RWPE2 (cell line): Measurements from ENCODE around the gene MRPL21.

Source experiments
- ATAC-seq: fragments of 200-7000 bp; cut with Tn5 transposase; 3 replicates; pipeline ENCODE4 v1.9.1; 2021; ENCODE audit warnings: low read depth
- DNase-seq: peaks from one replicate; pipeline ENCODE4 v3.0.0-alpha.2; 2020; ENCODE audit warnings: low spot score
- H3K27ac ChIP-seq: fragments of 450-650 bp; 2 replicates; pipeline ENCODE4 v1.5.1; 2017; ENCODE audit warnings: mild to moderate bottlenecking; ENCODE audit not compliant: poor library complexity, severe bottlenecking
- H3K27me3 ChIP-seq: fragments of 250-450 bp; sonication (Bioruptor Pico); 2 replicates; pipeline ENCODE4 v1.5.1; 2021; ENCODE audit warnings: mild to moderate bottlenecking, moderate library complexity; ENCODE audit not compliant: insufficient read depth, poor library complexity, severe bottlenecking
- H3K36me3 ChIP-seq: fragments of 250-450 bp; sonication (Bioruptor Pico); 2 replicates; pipeline ENCODE4 v1.5.1; 2020; ENCODE audit warnings: low read depth, mild to moderate bottlenecking, moderate library complexity
- H3K4me1 ChIP-seq: fragments of 250-450 bp; sonication (Bioruptor Pico); 2 replicates; pipeline ENCODE4 v1.5.1; 2021; ENCODE audit warnings: mild to moderate bottlenecking, moderate library complexity; ENCODE audit not compliant: insufficient read depth, poor library complexity, severe bottlenecking
- H3K4me3 ChIP-seq: fragments of 250-450 bp; sonication (Bioruptor Pico); 2 replicates; pipeline ENCODE4 v1.5.1; 2021; ENCODE audit warnings: mild to moderate bottlenecking, moderate library complexity; ENCODE audit not compliant: severe bottlenecking
- H3K9me3 ChIP-seq: fragments of 250-450 bp; sonication (Bioruptor Pico); 2 replicates; pipeline ENCODE4 v1.5.1; 2021; ENCODE audit warnings: mild to moderate bottlenecking, moderate library complexity; ENCODE audit not compliant: severe bottlenecking
- CTCF ChIP-seq: fragments of 450-650 bp; IDR thresholded peaks from one replicate; pipeline ENCODE4 v1.5.1; 2017; ENCODE audit warnings: mild to moderate bottlenecking, moderate library complexity; ENCODE audit not compliant: poor library complexity, severe bottlenecking

MRPL21 gene

GRCh38 chr11:68932358-68932757 lies 28.7 kb upstream of the MRPL21 start:
- no peak for ATAC-seq
- peaks cover 28% of the 10 kb centered on the region for H3K36me3 ChIP-seq
- no peaks in the 10 kb centered on the region for H3K27me3 ChIP-seq
- H3K4me3 ChIP-seq, result no peak overlapping the region
- H3K27ac ChIP-seq, result no peak overlapping the region
- H3K4me1 ChIP-seq, result no peaks in the 10 kb centered on the region
- no peaks in the 10 kb centered on the region for H3K9me3 ChIP-seq
- peak; percentile 30 for DNase-seq
- TF ChIP-seq CTCF, result no peak

GRCh38 chr11:68931911-68932310 lies 28.3 kb upstream of the MRPL21 start:
- Histone ChIP-seq H3K9me3 (no peaks in the 10 kb centered on the region), H3K36me3 (peaks cover 29% of the 10 kb centered on the region), H3K27ac (no peak overlapping the region), H3K4me3 (no peak overlapping the region), H3K4me1 (no peaks in the 10 kb centered on the region), H3K27me3 (no peaks in the 10 kb centered on the region)
- TF ChIP-seq CTCF, result no peak
- DNase-seq (peak; percentile 9), ATAC-seq (no peak)

GRCh38 chr11:68930991-68931855 lies 27.6 kb upstream of the MRPL21 start:
- no peak for TF ChIP-seq CTCF
- Histone ChIP-seq H3K4me1 (no peaks in the 10 kb centered on the region), H3K27me3 (no peaks in the 10 kb centered on the region), H3K4me3 (no peak overlapping the region), H3K9me3 (no peaks in the 10 kb centered on the region), H3K27ac (no peak overlapping the region), H3K36me3 (peaks cover 33% of the 10 kb centered on the region)
- peak; percentile 26 for DNase-seq
- ATAC-seq, result no peak

- H3K36me3 ChIP-seq, result peaks cover 40% of the 10 kb centered on the region
- TF ChIP-seq CTCF, result no peak
- no peak overlapping the region for H3K4me3 ChIP-seq
- peaks cover 3% of the 10 kb centered on the region for H3K9me3 ChIP-seq
- DNase-seq, result no peak
- no peaks in the 10 kb centered on the region for H3K4me1 ChIP-seq
- no peaks in the 10 kb centered on the region for H3K27me3 ChIP-seq
- H3K27ac ChIP-seq, result no peak overlapping the region
- ATAC-seq, result no peak
Measured at GRCh38 chr11:68929706-68930570, 26.3 kb upstream of the MRPL21 start.
